GM12878 (cell line): Measurements from ENCODE around the gene PABPC1L. TPM values are rescaled to one million over a fixed set of nuclear protein-coding genes. Genes with fewer than 3 reads are reported as not detected.

Experiments used
- BCL11A ChIP-seq: IDR thresholded peaks from 2 replicates; pipeline ENCODE4 v1.6.1; 2011; ENCODE audit warnings: low read depth, low read length
- ETV6 ChIP-seq, 2 experiments: fragments of 450-650 bp in 1 of 2; IDR thresholded peaks in 1 of 2; conservative IDR thresholded peaks in 1 of 2; 2 replicates each; pipeline ENCODE4 v1.6.1; 2014; ENCODE audit warnings: antibody characterized with exemption in 1 of 2, borderline replicate concordance in 1 of 2, low read depth in 1 of 2, mild to moderate bottlenecking in 1 of 2, moderate library complexity in 1 of 2
- HDAC2 ChIP-seq: fragments of 200-600 bp; sonication (generic); IDR thresholded peaks from 2 replicates; pipeline ENCODE4 v1.6.1; 2017
- HDGF ChIP-seq: fragments of 450-650 bp; IDR thresholded peaks from 2 replicates; pipeline ENCODE4 v1.6.1; 2016; ENCODE audit warnings: antibody characterized with exemption
- MEF2B ChIP-seq: fragments of 450-650 bp; IDR thresholded peaks from 2 replicates; pipeline ENCODE4 v1.6.1; 2018; ENCODE audit warnings: mild to moderate bottlenecking, moderate library complexity; ENCODE audit not compliant: partially characterized antibody, poor library complexity, severe bottlenecking
- POLR2AphosphoS2 ChIP-seq: IDR thresholded peaks from 2 replicates; pipeline ENCODE4 v1.6.1; 2011; ENCODE audit warnings: low read depth, mild to moderate bottlenecking, low read length, improper control_type of control experiment, moderate library complexity
- PRDM15 ChIP-seq: fragments of 450-650 bp; formaldehyde crosslinking; IDR thresholded peaks from 2 replicates; pipeline ENCODE4 v1.4.0; 2020; ENCODE audit warnings: mild to moderate bottlenecking, moderate library complexity
- RBBP5 ChIP-seq: fragments of 200-600 bp; sonication (generic); conservative IDR thresholded peaks from 2 replicates; pipeline ENCODE4 v1.6.1; 2016
- STAT1 ChIP-seq: fragments of 450-650 bp; conservative IDR thresholded peaks from 2 replicates; pipeline ENCODE4 v1.6.1; 2014; ENCODE audit warnings: antibody characterized with exemption, mild to moderate bottlenecking
- TCF12 ChIP-seq: IDR thresholded peaks from 2 replicates; pipeline ENCODE4 v1.6.1; 2011; ENCODE audit warnings: low read depth, mild to moderate bottlenecking, low read length
- polyA plus RNA-seq, 11 experiments: library from polyadenylated mRNA; depleted of rRNA in 4 of 11; unstranded in 6 of 11; stranded (reverse) in 5 of 11; fragments of >200 nt; fragmentation: Nextera tagmentation in 4 of 11; fragmentation: Illumina TruSeq in 1 of 11; extraction: Ambion mirVana in 4 of 11; extraction: Trizol in 1 of 11; gene quantifications; 1 replicate in 1 of 11; 2 replicates in 10 of 11; pipeline versions ENCODE4 v1.2.1 to v1.2.3, GENCODE V29; 2011 to 2016; ENCODE audit warnings: inconsistent platforms in 2 of 11, missing spikeins in 2 of 11, low read depth in 1 of 11
- total RNA-seq, 4 experiments: library from RNA; depleted of rRNA in 3 of 4; stranded (reverse); fragments of >200 nt in 3 of 4; fragmentation: Illumina TruSeq in 1 of 4; extraction: Trizol in 1 of 4; gene quantifications; 2 replicates each; pipeline versions ENCODE4 v1.2.1 to v1.2.3, GENCODE V29; 2013 to 2021

Gene PABPC1L
- total and polyA plus RNA-seq, 10 of the 15 experiments (the other 5 are each of a cell fraction or from before 2014, with no cell fraction given) = 6.1 to 66.8 (median 11.9) TPM

- TF ChIP-seq BCL11A (no peak), STAT1 (no peak), PRDM15 (CRISPR knock-in tag) (no peak), TCF12 (no peak), POLR2AphosphoS2 (no peak), ETV6 (conservative IDR thresholded peaks at IDR 0.05 in 1 of 2, IDR thresholded peaks at IDR 0.05 in 1 of 2; ENCODE audit: borderline replicate concordance in 1 of 2, low read depth in 1 of 2) (no peak), HDAC2 (no peak), RBBP5 (no peak), MEF2B (no peak), HDGF (no peak)
- TF ChIP-seq, all 136 proteins: peak for 0
These were observed 35.4 kb downstream of the PABPC1L start (continued) for GRCh38 chr20:44945261-44945660.
